KG1 (cell line): ENCODE measurements around the gene CLCNKA.

Source experiments
- DNase-seq: peaks from one replicate; lab custom pipeline; 2025; lab: John Stamatoyannopoulos, UW

Gene CLCNKA

DNA sequence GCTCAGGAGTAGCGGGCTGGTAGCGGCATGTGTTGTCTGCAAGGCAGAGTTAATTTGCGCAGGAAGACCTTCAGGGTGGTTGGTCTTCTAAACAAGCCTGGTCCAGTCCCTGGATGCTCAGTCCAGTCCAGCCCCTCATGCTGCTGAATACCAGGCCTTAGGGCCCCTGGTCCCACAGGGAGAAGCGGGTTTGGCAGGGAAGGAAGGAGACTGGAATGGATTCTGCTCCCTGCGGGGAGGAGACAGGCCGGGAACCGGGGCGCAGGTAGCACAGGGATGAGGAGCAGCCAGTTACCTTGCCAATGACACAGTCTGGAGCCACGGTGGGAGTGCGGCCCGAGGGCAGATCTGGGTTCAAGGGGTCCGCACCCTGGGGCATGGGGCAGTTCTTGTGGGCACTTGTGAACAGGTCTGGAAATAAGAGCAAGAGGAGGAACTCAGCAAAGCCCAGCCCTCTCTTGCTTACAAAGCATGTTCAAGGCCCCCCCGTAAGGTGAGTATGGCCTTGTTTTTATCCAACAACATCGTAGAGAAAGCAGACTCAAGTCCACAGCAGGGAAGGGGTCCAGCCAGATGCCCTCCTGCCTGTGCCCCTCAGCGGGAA, 41.5 kb downstream of the CLCNKA start:
- DNase-seq: no peak

DNA sequence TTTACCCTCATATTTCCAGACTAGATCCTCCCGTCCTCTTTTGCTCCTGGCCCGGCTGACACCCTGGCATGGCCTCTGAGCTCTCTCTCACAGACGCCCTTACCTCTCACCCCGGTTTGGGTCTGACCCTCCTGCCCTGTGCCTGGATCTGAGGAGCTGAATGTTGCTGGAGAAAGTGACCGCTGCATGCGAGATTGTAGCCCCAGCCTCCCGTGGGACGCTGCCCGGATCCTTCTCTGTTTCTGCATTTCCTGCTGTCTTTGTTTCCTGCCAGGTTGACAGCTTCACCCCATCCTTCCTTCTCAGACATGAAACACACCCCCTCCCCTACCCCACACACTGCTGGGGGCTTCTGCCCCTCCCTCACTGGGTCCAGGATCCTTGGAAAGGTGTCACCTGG, 42.1 kb downstream of the CLCNKA start:
- DNase-seq: no peak

DNA sequence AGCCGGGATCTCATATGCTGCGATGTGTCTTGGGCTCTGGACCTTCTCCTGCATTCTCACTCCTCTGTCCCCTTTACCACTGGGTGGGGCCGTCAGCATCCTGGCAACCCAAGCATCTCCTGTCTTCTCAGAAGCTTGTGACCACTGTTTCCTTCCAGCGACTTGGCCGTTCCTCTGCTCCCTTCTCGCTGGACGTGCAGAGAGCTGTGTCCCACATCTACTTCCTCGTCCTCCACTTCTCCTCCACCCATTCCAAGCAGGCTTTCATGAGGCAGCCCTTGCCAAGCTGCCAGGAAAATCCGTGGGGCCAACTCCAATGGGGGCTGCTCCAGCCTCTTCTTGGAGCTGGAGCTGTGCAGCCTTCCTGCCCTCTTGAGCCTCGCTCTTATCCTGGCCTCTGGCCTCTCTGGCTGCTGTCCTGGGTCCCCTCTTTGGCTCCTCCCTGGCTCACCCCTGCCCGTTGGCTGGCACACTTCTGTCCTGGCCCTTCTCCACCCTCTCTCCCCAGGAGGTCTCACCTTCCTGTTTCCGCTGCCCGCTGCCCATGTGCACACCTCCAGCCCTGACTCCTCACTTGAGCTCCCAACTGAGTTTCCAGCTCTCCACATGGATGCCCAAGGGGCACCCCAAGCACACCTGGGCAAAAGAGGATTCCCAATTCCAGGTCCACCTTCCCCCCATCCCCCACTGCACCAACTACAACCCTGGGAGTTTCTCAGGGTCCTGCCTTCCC, 42.9 kb downstream of the CLCNKA start:
- DNase-seq: no peak

GRCh38 chr1:16065269-16065576, 43.4 kb downstream of the CLCNKA start:
- no peak for DNase-seq

DNA sequence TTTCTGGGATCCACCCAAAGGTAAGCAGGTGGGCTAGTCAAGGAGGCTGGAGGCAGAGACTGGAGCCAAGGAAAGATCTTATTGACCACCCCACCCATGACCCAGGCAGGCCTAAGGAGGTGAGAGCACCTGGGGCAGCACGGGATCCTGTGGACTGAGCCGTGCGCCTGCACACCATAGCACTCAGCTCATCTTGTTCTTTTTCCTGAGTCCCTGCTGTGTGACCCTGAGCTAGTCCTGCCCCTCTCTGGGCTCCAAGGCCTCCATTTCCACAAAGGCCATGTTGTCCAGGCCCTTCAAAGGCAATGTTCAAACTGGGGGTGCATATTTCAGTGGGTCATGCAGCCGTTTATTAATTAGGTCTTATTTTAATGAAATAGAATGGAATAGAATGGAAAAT, 44.4 kb downstream of the CLCNKA start:
- no peak for DNase-seq

GRCh38 chr1:16067127-16067768, 45.4 kb downstream of the CLCNKA start:
- DNase-seq: no peak

DNA sequence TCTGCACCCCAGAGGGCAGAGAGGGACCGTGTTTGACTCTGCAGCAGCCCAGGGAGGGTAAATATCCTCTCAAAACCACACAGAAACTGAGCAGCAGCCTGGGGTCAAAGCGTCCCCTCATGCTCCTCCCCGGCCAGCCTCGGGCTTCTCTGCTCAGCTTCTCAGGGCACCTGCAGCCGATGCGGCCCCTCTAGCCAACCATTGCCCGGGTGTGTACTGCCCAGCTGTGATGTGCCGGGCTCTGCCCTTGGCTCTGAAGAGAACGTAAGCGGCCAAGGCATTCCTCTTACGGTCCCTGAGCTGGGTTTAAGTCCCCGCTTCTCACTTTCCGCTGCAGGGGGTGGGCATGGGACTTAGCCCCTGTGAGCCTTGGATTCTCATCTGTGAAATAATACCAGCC, 46.1 kb downstream of the CLCNKA start:
- no peak for DNase-seq

- no peak for DNase-seq
These were observed 46.8 kb downstream of the CLCNKA start for GRCh38 chr1:16068356-16069270.

- no peak for DNase-seq
These were observed 49.0 kb downstream of the CLCNKA start for GRCh38 chr1:16070640-16071355.

- DNase-seq: no peak
These were observed 49.8 kb downstream of the CLCNKA start for GRCh38 chr1:16071614-16072013.

DNA sequence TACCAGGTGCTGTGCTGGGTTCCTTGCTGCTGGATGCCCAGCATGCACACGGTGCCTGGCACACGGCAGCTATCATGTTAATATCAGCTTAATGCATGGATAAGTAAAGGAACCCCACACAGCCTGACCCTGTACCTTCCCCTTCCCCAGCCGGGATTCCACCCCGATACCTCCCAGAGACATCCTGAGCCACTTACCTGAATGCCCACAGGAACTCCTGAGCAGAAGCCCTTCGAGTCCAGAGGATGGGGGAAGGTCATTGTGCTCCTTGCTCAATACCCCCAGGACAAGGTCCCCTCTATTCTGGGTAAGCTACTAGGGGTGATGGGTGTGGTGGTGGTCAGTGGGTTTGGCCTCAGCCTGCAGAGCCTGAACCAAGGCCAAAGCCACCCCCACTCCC, 50.3 kb downstream of the CLCNKA start:
- no peak for DNase-seq

- DNase-seq: no peak
These were observed 51.0 kb downstream of the CLCNKA start for GRCh38 chr1:16072616-16073484.

GRCh38 chr1:16073490-16074119, 51.8 kb downstream of the CLCNKA start, which contains the start of gene FAM131C:
Gene FAM131C (minus strand): TSS chr1:16073651. CDS start chr1:16073442, 209 bp downstream.
- no peak for DNase-seq

- DNase-seq: no peak
These were observed 52.4 kb downstream of the CLCNKA start for GRCh38 chr1:16074217-16074616.

- no peak for DNase-seq
These were observed 53.6 kb downstream of the CLCNKA start for GRCh38 chr1:16075337-16076030.

- DNase-seq: no peak
These were observed 54.4 kb downstream of the CLCNKA start for GRCh38 chr1:16076031-16076864.

GRCh38 chr1:16076865-16077238, 55.0 kb downstream of the CLCNKA start:
- no peak for DNase-seq

DNA sequence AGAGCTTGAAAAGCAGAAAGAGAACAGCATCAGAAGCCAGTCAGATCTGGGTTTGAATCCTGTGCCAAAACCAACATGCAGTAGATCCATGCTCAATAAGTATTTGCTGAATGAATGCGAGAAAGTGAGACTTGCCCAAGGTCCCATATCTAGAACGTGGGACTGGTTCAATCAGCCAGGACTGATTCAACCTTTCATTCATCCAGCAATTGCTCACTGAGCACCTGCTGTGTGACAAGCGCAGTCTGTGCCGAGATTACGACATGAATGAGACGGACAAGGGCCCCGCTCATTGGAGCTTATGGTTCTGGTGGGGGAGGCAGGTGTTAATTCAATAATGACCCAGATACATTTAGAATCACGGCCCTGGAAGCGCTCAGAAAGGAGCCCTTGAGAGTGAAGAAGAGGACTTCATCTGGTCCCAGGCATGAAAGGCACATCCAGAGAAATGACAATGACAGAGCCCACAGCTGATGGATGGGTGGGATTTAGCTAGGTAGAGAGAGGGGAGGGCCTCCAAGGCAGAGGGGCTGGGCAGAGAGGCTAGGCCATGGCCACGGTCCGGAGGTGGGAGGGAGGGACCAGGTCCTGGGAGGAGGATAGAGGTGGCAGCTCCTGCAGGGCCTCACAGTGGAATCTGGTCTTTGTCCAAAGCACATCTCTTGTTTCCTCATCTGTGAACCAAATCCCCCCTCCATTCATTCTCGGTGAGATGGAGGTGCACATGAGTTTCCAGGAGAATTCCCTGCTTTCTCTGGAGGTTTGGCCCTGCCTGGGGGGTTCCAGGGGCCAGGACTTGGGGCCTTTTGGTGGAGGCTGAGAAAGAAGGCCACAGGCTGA, 55.8 kb downstream of the CLCNKA start:
- DNase-seq: no peak
